LNCaP clone FGC (cell line): ENCODE results near the gene ABHD8.
"Not testable (repeated sequence)": the region's sequence is repeated elsewhere in the genome, so short reads cannot be mapped to it uniquely, and the experiment has no call there.

Source experiments
- DNase-seq: peaks from one replicate; pipeline ENCODE4 v3.0.0-alpha.2; 2011; ENCODE audit warnings: low read depth
- H3K4me3 ChIP-seq: 2 replicates; pipeline ENCODE4 v1.5.1; 2011; ENCODE audit warnings: mild to moderate bottlenecking, low read depth, low read length, control low read depth
- TF ChIP-seq, protein P1 (sequence below): IDR thresholded peaks from 2 replicates; pipeline ENCODE4 v1.5.1; 2012; ENCODE audit warnings: mild to moderate bottlenecking; ENCODE audit not compliant: control insufficient read depth, insufficient read depth; ENCODE audit errors: extremely low read depth

ABHD8 gene

DNA sequence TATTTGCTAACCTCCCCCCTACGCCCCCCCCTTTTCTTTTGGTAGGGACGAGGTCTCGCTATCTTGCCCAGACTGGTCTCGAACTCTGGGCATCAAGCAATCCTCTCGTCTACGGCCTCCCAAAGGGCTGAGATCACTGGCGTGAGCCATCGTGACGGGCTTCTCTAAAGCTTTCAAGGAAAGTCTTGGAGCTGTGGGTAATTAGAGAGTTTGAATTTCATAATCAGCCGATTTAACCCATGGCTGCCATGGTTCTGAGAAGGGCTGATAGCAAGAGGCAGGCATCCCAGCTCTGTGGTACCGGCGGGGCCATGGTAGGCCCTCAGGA lies 679 bp upstream of the ABHD8 start:
- TF ChIP-seq, protein P1, sequence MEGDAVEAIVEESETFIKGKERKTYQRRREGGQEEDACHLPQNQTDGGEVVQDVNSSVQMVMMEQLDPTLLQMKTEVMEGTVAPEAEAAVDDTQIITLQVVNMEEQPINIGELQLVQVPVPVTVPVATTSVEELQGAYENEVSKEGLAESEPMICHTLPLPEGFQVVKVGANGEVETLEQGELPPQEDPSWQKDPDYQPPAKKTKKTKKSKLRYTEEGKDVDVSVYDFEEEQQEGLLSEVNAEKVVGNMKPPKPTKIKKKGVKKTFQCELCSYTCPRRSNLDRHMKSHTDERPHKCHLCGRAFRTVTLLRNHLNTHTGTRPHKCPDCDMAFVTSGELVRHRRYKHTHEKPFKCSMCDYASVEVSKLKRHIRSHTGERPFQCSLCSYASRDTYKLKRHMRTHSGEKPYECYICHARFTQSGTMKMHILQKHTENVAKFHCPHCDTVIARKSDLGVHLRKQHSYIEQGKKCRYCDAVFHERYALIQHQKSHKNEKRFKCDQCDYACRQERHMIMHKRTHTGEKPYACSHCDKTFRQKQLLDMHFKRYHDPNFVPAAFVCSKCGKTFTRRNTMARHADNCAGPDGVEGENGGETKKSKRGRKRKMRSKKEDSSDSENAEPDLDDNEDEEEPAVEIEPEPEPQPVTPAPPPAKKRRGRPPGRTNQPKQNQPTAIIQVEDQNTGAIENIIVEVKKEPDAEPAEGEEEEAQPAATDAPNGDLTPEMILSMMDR, result no peak
- H3K4me3 ChIP-seq, result no peak overlapping the region; the same call in 1 of the 2 replicates
- no peak for DNase-seq

DNA sequence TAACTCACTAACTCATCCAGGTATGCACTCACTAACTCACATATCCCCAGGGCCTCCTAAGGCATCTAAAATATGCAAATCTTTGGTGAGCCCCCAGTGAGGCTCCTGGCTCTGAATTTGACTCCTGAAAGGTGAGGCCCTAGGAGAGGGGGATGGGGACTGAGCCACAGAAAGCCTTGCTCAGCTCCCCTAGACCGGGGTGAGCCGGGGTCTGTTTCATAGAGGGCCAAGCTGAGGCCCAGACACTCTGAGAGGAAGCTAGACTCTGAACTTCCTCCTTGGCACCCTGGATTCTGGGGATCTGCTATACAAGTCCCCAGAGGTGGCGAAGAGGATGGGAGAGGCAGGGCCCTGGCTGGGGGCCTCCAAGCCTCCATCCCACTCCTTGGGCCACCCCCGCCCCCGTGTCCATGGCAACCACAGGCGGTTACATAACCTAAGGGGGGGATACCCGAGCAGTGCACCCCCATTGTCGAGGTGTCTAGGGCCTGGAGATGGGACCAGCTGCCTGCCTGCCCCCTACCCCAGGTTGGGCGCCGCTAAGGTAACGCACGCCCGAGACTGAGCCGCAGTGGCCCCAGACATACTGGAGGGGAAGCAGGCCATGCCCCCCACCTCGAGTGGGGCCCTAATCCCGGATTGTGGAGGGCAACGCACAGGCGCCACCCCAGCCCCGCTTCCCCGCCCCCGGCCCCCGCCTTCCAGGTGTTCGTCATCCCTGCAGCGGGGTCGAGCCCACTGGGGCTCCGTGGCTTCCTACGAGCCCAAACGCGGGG lies 646 bp downstream of the ABHD8 start:
- peak overlapping the region; percentile 83 for H3K4me3 ChIP-seq
- no peak for DNase-seq
- TF ChIP-seq, protein P1, result no peak

DNA sequence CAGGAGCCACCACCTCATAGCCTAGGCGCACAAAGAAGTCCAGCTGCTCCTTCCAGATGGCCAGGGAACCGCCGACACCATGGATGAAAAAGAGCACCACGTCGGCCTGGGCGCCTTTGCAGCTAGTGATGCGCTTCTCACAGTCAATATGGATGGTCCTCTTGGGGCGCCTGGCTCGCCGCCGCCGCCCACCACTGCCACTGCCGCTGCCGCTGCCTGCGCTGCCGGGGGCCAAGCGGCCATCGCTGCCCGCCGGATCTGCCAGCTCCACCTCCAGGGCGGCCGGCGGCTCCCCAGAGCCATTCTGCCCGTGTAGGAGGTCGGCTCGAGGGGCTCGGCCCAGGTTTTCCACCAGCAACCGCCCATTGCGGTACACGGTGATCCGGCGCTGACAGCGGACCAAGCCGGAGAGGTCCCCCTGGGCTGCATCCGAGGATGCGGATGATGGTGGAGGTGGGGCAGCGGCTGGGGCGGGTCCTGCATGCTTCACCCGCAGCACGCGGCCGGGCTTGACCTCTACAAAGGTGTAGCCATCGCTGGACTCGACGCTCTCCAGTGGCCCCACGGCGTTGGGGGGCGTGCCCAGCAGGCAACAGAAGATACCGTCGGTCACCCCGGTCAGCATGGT lies 2.1 kb downstream of the ABHD8 start:
- TF ChIP-seq, protein P1, result no peak
- no peak overlapping the region for H3K4me3 ChIP-seq
- no peak for DNase-seq

DNA sequence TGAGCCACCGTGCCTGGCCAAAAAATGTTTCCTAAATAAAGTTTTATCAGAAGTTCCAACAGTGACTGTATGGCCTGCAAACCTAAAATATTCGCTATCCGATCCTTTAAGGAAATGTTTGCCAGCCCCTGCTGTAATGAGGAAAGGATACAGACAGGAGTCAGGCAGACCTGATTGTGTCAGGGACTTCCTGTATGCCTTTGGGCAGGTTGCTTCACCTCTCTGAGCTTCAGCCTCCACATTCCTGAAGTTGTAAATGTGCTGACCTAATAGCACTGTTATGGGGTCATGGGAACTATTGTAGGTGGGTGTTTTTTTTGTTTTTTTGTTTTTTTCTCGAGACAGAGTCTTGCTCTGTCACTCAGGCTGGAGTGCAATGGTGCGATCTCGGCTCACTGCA lies 6.2 kb downstream of the ABHD8 start:
- H3K4me3 ChIP-seq, result no peak overlapping the region
- no peak for DNase-seq
- TF ChIP-seq, protein P1, result no peak

DNA sequence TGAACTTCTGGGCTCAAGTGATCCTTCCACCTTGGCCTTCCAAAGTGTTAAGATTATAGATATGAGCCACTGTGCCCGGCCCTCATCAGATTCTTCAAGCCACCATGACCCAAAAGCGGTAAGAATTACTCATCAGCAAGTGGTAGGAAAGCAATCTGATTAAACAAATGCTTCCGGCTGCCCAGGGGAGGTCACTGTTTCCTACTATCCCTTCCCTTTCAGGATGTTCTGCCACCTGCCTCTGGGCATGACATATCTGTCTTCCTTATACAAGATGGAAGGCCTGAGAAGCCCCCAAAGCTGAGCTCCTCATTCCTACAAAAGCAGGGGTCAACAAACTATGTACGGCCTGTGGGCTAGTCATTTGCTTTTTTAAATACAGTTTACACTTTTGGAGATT lies 7.0 kb downstream of the ABHD8 start:
- TF ChIP-seq, protein P1, result no peak
- H3K4me3 ChIP-seq, result no peak overlapping the region
- DNase-seq, result no peak

DNA sequence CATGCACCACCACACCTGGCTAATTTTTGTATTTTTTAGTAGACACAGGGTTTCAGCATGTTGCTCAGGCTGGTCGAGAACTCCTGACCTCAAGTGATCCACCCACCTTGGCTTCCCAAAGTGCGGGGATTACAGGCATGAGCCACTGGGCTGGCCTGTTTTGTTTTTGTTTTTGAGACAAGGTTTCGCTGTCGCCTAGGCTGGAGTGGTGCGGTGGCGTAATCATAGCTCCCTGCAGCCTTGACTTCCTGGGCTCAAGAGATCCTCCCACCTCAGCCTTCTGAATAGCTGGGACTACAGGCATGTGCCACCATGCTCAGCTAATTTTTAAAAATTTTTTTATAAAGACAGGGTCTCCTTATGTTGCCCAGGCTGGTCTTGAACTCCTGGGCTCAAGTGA lies 7.7 kb downstream of the ABHD8 start:
- not testable (repeated sequence) for DNase-seq, H3K4me3 ChIP-seq

DNA sequence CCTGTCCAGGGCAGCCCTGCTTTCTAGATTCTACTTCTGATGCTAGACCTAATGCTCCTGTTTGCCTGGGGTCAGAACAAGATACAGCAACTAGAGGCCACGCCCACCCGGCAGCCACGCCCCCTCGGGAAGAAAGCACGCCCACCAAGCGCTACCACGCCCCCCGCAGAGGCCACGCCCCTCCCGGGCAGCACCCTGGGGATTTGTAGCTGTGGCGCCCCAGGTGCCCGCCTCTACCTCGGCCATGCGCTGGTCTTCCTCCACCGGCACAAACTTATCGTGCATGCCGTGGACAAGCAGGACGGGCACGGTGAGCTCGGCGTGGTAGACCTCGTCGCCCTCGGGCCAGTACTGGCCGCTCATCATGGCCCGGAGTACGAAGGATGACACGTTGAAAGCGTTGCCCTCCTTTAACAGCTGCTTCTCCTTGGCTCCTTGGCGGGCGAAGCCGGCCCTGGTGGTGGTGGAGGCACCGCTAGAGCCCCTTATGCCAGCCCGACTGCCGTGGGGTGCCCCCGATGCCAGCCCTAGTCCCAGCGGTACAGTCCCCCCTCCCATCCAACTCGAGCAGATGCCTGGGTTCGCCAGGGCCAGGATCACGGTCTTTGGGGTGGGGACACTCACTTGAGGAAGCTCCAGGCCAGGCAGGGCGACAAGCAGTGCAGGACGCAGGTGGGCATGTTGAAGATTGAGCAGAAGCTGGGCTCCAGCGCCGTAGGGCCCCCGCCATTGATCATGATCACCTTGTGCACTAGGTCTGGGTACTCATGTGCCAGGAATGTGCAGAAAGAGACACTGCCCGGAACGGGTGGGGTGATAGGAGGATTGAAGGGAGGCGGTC lies 9.0 kb downstream of the ABHD8 start:
- no peak overlapping the region for H3K4me3 ChIP-seq
- no peak for DNase-seq
- TF ChIP-seq, protein P1, result no peak
